Measurements from ENCODE around the gene PLEKHG2.
A peak's percentile ranks its signal among the peaks of the same experiment; 100 is the strongest.

Gene PLEKHG2

GRCh38 chr19:39435499-39436349, 23.3 kb downstream of the PLEKHG2 start, which contains the start of gene RPS16:
Gene RPS16, minus strand, starts transcription at chr19:39435949. Its CDS starts 54 bp downstream, at chr19:39435895.
- H3K4me3 ChIP-seq (ENCODE audit: low read length, poor library complexity, severe bottlenecking) = peak within 1 kb of the TSS; percentile 100
- peak within 1 kb of the TSS; percentile 28; the same call in 1 of the 2 replicates for H2AFZ ChIP-seq (ENCODE audit: low read length)
- peaks cover 5% of the 10 kb centered on the region for H3K27me3 ChIP-seq (ENCODE audit: insufficient read depth, low read length, poor library complexity, severe bottlenecking)
- H3K79me2 ChIP-seq (ENCODE audit: insufficient read depth, low read length) = peaks cover 43% of the 10 kb centered on the region
- no peaks in the 10 kb centered on the region for H3K9me2 ChIP-seq (replicated peaks; ENCODE audit: low read depth, low read length)
- H3F3A ChIP-seq (ENCODE audit: low read depth) = no peaks in the 10 kb centered on the region
- H4K20me1 ChIP-seq (ENCODE audit: insufficient read depth, low read length, poor library complexity, severe bottlenecking) = peaks cover 35% of the 10 kb centered on the region
- TF ChIP-seq, protein P1, sequence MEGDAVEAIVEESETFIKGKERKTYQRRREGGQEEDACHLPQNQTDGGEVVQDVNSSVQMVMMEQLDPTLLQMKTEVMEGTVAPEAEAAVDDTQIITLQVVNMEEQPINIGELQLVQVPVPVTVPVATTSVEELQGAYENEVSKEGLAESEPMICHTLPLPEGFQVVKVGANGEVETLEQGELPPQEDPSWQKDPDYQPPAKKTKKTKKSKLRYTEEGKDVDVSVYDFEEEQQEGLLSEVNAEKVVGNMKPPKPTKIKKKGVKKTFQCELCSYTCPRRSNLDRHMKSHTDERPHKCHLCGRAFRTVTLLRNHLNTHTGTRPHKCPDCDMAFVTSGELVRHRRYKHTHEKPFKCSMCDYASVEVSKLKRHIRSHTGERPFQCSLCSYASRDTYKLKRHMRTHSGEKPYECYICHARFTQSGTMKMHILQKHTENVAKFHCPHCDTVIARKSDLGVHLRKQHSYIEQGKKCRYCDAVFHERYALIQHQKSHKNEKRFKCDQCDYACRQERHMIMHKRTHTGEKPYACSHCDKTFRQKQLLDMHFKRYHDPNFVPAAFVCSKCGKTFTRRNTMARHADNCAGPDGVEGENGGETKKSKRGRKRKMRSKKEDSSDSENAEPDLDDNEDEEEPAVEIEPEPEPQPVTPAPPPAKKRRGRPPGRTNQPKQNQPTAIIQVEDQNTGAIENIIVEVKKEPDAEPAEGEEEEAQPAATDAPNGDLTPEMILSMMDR (conservative IDR thresholded peaks at IDR 0.05; ENCODE audit: low read length) = no peak
- TF ChIP-seq EZH2phosphoT487 (IDR thresholded peaks at IDR 0.05; ENCODE audit: borderline replicate concordance) = no peak
- H3K4me2 ChIP-seq (ENCODE audit: low read depth, low read length, poor library complexity, severe bottlenecking) = peak within 1 kb of the TSS; percentile 92
- H3K4me1 ChIP-seq (ENCODE audit: insufficient read depth, low read length, poor library complexity, severe bottlenecking) = peaks cover 24% of the 10 kb centered on the region
- H3K36me3 ChIP-seq (ENCODE audit: insufficient read depth, low read length) = peaks cover 30% of the 10 kb centered on the region
- H3K9me3 ChIP-seq (ENCODE audit: insufficient read depth, low read depth, low read length) = no peaks in the 10 kb centered on the region
- H3K9ac ChIP-seq (ENCODE audit: low read depth, low read length, poor library complexity, severe bottlenecking) = peak within 1 kb of the TSS; percentile 100

DNA sequence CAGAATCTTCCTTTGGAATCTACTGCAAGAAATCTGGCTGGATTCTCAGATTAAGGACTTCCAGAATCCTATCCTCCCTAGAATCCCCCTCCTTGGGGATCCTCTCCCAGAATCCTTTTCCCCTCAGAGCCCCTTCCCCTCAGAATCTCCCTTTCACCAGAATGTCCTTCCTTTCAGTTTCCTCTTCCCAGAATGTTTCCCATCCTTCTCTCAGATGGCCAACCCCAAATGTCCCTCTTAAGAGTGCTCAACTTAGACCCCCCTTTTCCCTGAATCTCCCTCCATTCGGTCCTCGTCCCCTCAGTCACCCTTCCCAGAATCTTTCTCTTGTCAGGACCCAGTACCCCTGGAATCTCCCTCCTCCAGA, 23.9 kb downstream of the PLEKHG2 start:
- Histone ChIP-seq H3K9ac (ENCODE audit: low read depth, low read length, poor library complexity, severe bottlenecking) (peak overlapping the region; percentile 100), H3K27me3 (ENCODE audit: insufficient read depth, low read length, poor library complexity, severe bottlenecking) (peaks cover 5% of the 10 kb centered on the region), H3K4me1 (ENCODE audit: insufficient read depth, low read length, poor library complexity, severe bottlenecking) (peaks cover 24% of the 10 kb centered on the region), H3F3A (ENCODE audit: low read depth) (no peaks in the 10 kb centered on the region), H3K9me3 (ENCODE audit: insufficient read depth, low read depth, low read length) (no peaks in the 10 kb centered on the region), H3K4me2 (ENCODE audit: low read depth, low read length, poor library complexity, severe bottlenecking) (peak overlapping the region; percentile 78), H4K20me1 (ENCODE audit: insufficient read depth, low read length, poor library complexity, severe bottlenecking) (peaks cover 35% of the 10 kb centered on the region), H2AFZ (ENCODE audit: low read length) (peak overlapping the region; percentile 28; the same call in 1 of the 2 replicates), H3K36me3 (ENCODE audit: insufficient read depth, low read length) (peaks cover 30% of the 10 kb centered on the region), H3K79me2 (ENCODE audit: insufficient read depth, low read length) (peaks cover 43% of the 10 kb centered on the region), H3K9me2 (replicated peaks; ENCODE audit: low read depth, low read length) (no peaks in the 10 kb centered on the region), H3K4me3 (ENCODE audit: low read length, poor library complexity, severe bottlenecking) (peak overlapping the region; percentile 100)
- TF ChIP-seq, protein P1 (conservative IDR thresholded peaks at IDR 0.05; ENCODE audit: low read length) = no peak
- no peak for TF ChIP-seq EZH2phosphoT487 (IDR thresholded peaks at IDR 0.05; ENCODE audit: borderline replicate concordance)

DNA sequence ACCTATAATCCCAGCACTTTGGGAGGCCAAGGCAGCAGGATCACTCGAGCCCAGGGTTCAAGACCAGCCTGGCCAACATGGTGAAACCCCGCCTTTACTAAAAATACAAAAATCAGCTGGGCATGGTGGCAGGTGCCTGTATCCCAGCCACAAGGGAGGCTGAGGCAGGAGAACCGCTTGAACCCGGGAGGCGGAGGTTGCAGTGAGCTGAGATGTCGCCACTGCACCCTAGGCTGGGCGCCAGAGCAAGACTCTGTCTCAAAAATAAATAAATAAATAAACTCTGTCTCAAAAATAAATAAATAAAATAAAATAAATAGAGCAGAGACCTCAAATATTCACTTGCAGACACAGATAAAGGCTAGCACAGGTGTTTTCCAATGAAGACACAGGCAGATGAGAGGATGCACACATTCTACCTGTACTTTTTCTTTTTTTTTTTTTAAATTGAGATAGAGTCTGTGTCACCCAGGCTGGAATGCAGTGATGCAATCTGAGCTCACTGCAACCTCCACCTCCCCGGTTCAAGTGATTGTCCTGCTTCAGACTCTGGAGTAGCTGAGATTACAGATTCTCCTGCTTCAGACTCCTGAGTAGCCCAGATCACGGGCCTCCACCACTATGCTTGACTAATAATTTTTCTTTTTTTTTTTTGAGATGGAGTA, 25.9 kb downstream of the PLEKHG2 start:
- no peak for TF ChIP-seq EZH2phosphoT487 (IDR thresholded peaks at IDR 0.05; ENCODE audit: borderline replicate concordance)
- TF ChIP-seq, protein P1 (conservative IDR thresholded peaks at IDR 0.05; ENCODE audit: low read length) = no peak
- Histone ChIP-seq H3K36me3 (ENCODE audit: insufficient read depth, low read length) (peaks cover 18% of the 10 kb centered on the region), H2AFZ (ENCODE audit: low read length) (no peak overlapping the region), H4K20me1 (ENCODE audit: insufficient read depth, low read length, poor library complexity, severe bottlenecking) (peaks cover 23% of the 10 kb centered on the region), H3K79me2 (ENCODE audit: insufficient read depth, low read length) (peaks cover 31% of the 10 kb centered on the region), H3F3A (ENCODE audit: low read depth) (no peaks in the 10 kb centered on the region), H3K9ac (ENCODE audit: low read depth, low read length, poor library complexity, severe bottlenecking) (no peak overlapping the region), H3K4me3 (ENCODE audit: low read length, poor library complexity, severe bottlenecking) (no peak overlapping the region), H3K4me2 (ENCODE audit: low read depth, low read length, poor library complexity, severe bottlenecking) (no peak overlapping the region), H3K9me2 (replicated peaks; ENCODE audit: low read depth, low read length) (no peaks in the 10 kb centered on the region), H3K9me3 (ENCODE audit: insufficient read depth, low read depth, low read length) (no peaks in the 10 kb centered on the region), H3K4me1 (ENCODE audit: insufficient read depth, low read length, poor library complexity, severe bottlenecking) (peaks cover 23% of the 10 kb centered on the region), H3K27me3 (ENCODE audit: insufficient read depth, low read length, poor library complexity, severe bottlenecking) (peaks cover 5% of the 10 kb centered on the region)

All from Loucy (cell line).